ENCODE results near the gene CDKN2C.

Gene CDKN2C

GRCh38 chr1:50966991-50967390 is 3.1 kb upstream of the CDKN2C start:
- no peak for DNase-seq

- DNase-seq: no peak
These were observed 2.5 kb upstream of the CDKN2C start for GRCh38 chr1:50967416-50968157.

- DNase-seq: peak; percentile 75
These were observed 1.8 kb upstream of the CDKN2C start for GRCh38 chr1:50968158-50968820.

GRCh38 chr1:50968821-50969610 is 1.0 kb upstream of the CDKN2C start:
- peak; percentile 24 for DNase-seq

- DNase-seq: no peak
These were observed 453 bp downstream of the CDKN2C start for GRCh38 chr1:50970509-50970887.

- DNase-seq: no peak
These were observed 1.0 kb downstream of the CDKN2C start for GRCh38 chr1:50970931-50971582.

GRCh38 chr1:50971748-50972305 is 1.8 kb downstream of the CDKN2C start:
- no peak for DNase-seq

- DNase-seq: no peak
These were observed 2.7 kb downstream of the CDKN2C start for GRCh38 chr1:50972766-50973165.

GRCh38 chr1:50973255-50973654 is 3.2 kb downstream of the CDKN2C start:
- DNase-seq: no peak

GRCh38 chr1:50973875-50974617 is 4.0 kb downstream of the CDKN2C start:
- no peak for DNase-seq

- no peak for DNase-seq
These were observed 4.5 kb downstream of the CDKN2C start for GRCh38 chr1:50974618-50974935.

- no peak for DNase-seq
These were observed 5.4 kb downstream of the CDKN2C start for GRCh38 chr1:50975436-50975835.

- DNase-seq: no peak
These were observed 6.3 kb downstream of the CDKN2C start for GRCh38 chr1:50976111-50976889.

GRCh38 chr1:50976890-50977574 is 7.0 kb downstream of the CDKN2C start:
- DNase-seq: no peak

GRCh38 chr1:50977575-50978143 is 7.6 kb downstream of the CDKN2C start:
- no peak for DNase-seq

GRCh38 chr1:50978144-50978851 is 8.3 kb downstream of the CDKN2C start:
- DNase-seq: no peak

- DNase-seq: no peak
These were observed 9.1 kb downstream of the CDKN2C start for GRCh38 chr1:50978852-50979781.

- no peak for DNase-seq
These were observed 9.9 kb downstream of the CDKN2C start for GRCh38 chr1:50979937-50980336.

- no peak for DNase-seq
These were observed 10.5 kb downstream of the CDKN2C start for GRCh38 chr1:50980505-50980904.

All from stimulated activated CD4-positive, alpha-beta T cell treated with anti-CD3 and anti-CD28 coated beads, Interleukin-1b, Interleukin-23, amount 100 ng/mL, for 48 hours (primary cell).